ENCODE results near the gene FBXO44. TPM values are rescaled to one million over a fixed set of nuclear protein-coding genes. Genes with fewer than 3 reads are reported as not detected.
A peak's percentile ranks its signal among the peaks of the same experiment; 100 is the strongest.

The FBXO44 gene
- total RNA-seq, 4 donors from 2014 or later: 5.0 to 20.4 (median 7.0) TPM

DNA sequence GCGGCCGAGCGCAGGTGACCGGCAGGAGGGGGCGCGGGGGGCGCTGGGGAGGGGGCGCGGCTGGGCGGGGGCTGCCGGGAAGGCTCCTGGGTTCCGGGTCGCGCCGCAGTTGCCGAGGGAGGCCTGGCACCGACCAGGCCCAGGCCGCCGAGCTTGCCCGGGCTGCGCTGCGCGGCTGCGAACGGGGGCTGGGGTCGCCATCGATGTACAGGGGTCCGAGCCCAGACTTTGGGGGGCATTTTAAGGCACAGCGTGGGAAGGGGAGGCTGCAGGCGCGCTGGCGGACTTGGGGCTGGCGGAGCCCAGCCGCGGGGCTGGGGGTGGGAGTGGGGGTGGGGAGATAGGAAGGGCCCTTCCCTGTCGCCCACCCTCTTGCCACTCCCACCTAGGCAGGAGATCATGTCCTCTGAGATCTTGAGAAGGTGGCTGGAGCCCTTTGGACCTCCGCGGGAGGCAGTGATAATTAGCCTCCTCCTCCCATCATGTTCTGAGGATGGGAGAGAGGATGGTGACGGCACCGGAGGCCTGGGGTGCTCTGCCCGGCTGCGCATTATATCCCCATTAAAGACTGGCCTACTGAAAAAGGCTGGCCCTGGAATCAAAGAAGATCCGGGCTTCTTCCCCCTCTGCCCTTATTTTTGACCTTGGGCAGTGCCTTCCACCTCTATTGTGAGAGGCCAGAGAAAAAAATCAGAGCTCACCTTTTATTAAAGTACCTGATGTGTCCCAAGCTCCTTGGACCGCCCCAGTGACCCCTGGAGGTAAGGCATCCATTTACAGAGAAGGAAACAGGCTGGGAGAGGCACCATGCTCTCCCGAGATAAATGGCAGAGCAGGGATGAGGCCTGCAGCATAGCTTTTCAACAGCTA, 497 bp downstream of the FBXO44 start:
- 0 to 30% methylated on average over 3 to 4 of the region's 45 CpGs for WGBS, 2 donors
- Histone ChIP-seq H3K27ac (peak overlapping the region; percentile 76 to 80 (median 79)), H3K4me3 (peak overlapping the region; percentile 53 to 85 (median 78)), H3K9me3 (no peaks in the 10 kb centered on the region), H3K4me1 (peaks cover 9 to 39% (median 12%) of the 10 kb centered on the region in 3 donors), H3K36me3 (peaks cover 0 to 36% (median 7%) of the 10 kb centered on the region in 3 donors), H3K27me3 (peaks cover 0 to 10% (median 0%) of the 10 kb centered on the region in 4 donors)
- intact Hi-C loops (cut with DNase I): loop anchor here (5.0 kb wide), 1 partner anchor 67 kb away; no protein-coding TSS in a partner anchor
- TF ChIP-seq POLR2A (IDR thresholded peaks at IDR 0.05): no peak
- TF ChIP-seq, protein P1, sequence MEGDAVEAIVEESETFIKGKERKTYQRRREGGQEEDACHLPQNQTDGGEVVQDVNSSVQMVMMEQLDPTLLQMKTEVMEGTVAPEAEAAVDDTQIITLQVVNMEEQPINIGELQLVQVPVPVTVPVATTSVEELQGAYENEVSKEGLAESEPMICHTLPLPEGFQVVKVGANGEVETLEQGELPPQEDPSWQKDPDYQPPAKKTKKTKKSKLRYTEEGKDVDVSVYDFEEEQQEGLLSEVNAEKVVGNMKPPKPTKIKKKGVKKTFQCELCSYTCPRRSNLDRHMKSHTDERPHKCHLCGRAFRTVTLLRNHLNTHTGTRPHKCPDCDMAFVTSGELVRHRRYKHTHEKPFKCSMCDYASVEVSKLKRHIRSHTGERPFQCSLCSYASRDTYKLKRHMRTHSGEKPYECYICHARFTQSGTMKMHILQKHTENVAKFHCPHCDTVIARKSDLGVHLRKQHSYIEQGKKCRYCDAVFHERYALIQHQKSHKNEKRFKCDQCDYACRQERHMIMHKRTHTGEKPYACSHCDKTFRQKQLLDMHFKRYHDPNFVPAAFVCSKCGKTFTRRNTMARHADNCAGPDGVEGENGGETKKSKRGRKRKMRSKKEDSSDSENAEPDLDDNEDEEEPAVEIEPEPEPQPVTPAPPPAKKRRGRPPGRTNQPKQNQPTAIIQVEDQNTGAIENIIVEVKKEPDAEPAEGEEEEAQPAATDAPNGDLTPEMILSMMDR (IDR thresholded peaks at IDR 0.05): no peak
- DNase-seq: no peak

DNA sequence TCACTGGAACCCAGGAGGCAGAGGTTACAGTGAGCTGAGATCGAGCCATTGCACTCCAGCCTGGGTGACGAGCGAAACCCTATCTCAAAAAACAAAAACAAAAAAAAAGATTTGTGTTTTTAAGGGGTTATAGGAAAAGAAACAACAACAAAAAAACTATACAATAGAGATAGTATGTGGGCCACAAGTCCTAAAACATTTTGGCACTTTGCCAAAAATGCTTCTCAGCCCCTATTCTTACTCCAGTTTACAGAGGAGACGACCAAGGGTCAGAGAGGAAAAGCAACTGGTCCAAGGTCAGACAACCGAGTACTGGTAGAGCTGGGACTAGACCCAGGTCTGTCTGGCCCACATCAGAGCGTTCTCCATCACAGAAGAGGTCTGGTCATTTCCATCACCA, 3.0 kb downstream of the FBXO44 start:
- intact Hi-C loops (cut with DNase I): no loop called here
- no peak for TF ChIP-seq POLR2A (IDR thresholded peaks at IDR 0.05)
- TF ChIP-seq, protein P1 (IDR thresholded peaks at IDR 0.05): no peak
- Histone ChIP-seq H3K27me3 (no peaks in the 10 kb centered on the region), H3K27ac (no peak overlapping the region), H3K4me1 (peaks cover 9 to 29% (median 12%) of the 10 kb centered on the region in 3 donors), H3K9me3 (no peaks in the 10 kb centered on the region), H3K4me3 (no peak overlapping the region), H3K36me3 (peaks cover 3 to 60% (median 7%) of the 10 kb centered on the region in 3 donors)
- no peak for DNase-seq
- 75 to 77% methylated on average over 6 of the region's 6 CpGs for WGBS, 2 donors

DNA sequence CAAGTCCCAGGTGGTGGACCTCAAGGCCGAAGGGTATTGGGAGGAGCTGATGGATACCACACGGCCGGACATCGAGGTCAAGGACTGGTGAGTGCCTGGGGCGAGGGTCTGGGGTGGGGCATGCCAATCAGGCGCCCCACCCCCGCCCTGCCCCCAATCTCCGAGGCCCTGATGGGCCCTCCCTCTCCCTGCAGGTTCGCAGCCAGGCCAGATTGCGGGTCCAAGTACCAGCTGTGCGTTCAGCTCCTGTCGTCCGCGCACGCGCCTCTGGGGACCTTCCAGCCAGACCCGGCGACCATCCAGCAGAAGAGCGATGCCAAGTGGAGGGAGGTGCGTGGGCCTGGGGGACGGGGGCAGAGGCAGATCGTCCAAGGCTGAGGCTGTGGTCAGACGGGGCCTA, 3.9 kb downstream of the FBXO44 start:
- Histone ChIP-seq H3K4me1 (peaks cover 9 to 25% (median 12%) of the 10 kb centered on the region in 3 donors), H3K36me3 (peaks cover 3 to 61% (median 7%) of the 10 kb centered on the region in 3 donors), H3K27me3 (no peaks in the 10 kb centered on the region), H3K27ac (no peak overlapping the region), H3K4me3 (no peak overlapping the region), H3K9me3 (no peaks in the 10 kb centered on the region)
- intact Hi-C loops (cut with DNase I): no loop called here
- no peak for DNase-seq
- 88 to 93% methylated on average over 4 to 6 of the region's 23 CpGs for WGBS, 2 donors
- TF ChIP-seq POLR2A (IDR thresholded peaks at IDR 0.05): no peak
- TF ChIP-seq, protein P1 (IDR thresholded peaks at IDR 0.05): no peak

DNA sequence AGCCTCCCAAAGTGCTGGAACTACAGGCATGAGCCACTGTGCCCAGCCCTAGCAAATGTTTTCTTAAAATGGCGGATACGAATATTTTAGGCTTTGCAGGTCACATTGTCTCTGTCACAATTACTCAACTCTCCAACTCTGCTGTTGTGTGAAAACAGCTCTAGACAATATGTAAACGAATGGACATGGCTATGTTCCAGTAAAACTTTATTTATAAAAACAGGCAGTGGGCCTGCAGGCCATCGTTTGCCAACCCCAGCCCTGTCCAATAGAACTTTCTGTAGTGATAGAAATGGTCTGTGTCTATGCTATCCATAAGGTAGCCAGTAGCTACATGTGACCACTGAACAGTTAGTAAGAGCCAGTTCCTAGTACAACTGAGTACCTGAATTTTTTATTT, 5.1 kb downstream of the FBXO44 start:
- no peaks in the 10 kb centered on the region for H3K9me3 ChIP-seq
- H3K4me3 ChIP-seq: no peak overlapping the region
- WGBS, 2 donors: 88% methylated on average over 4 of the region's 4 CpGs
- intact Hi-C loops (cut with DNase I): no loop called here
- peaks cover 11 to 24% (median 14%) of the 10 kb centered on the region in 3 donors for H3K4me1 ChIP-seq
- no peak for DNase-seq
- no peaks in the 10 kb centered on the region for H3K27me3 ChIP-seq
- H3K36me3 ChIP-seq: peaks cover 3 to 61% (median 7%) of the 10 kb centered on the region in 3 donors
- TF ChIP-seq, protein P1 (IDR thresholded peaks at IDR 0.05): no peak
- no peak for TF ChIP-seq POLR2A (IDR thresholded peaks at IDR 0.05)
- H3K27ac ChIP-seq: no peak overlapping the region

DNA sequence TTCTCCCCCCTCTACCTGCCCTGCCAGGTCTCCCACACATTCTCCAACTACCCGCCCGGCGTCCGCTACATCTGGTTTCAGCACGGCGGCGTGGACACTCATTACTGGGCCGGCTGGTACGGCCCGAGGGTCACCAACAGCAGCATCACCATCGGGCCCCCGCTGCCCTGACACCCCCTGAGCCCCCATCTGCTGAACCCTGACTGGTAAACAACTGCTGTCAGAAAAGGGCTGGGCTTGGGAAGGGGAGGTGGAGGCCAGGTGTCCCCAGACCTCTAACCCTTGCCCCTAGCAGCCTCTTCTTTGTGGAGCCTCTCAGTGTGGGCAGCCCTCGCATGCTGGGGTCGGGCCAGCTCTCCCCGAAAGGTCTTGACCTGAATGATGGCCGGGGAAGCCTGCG, 6.4 kb downstream of the FBXO44 start:
- no peaks in the 10 kb centered on the region for H3K27me3 ChIP-seq
- no peak for DNase-seq
- H3K27ac ChIP-seq: no peak overlapping the region
- no peaks in the 10 kb centered on the region for H3K9me3 ChIP-seq
- H3K36me3 ChIP-seq: peaks cover 3 to 61% (median 7%) of the 10 kb centered on the region in 3 donors
- H3K4me3 ChIP-seq: no peak overlapping the region
- intact Hi-C loops (cut with DNase I): no loop called here
- no peak for TF ChIP-seq POLR2A (IDR thresholded peaks at IDR 0.05)
- TF ChIP-seq, protein P1 (IDR thresholded peaks at IDR 0.05): no peak
- 74 to 87% methylated on average over 10 to 11 of the region's 17 CpGs for WGBS, 2 donors
- peaks cover 2 to 16% (median 3%) of the 10 kb centered on the region in 3 donors for H3K4me1 ChIP-seq
